Osteoblast (primary cell): ENCODE results near the gene PCGF1. TPM values are rescaled to one million over a fixed set of nuclear protein-coding genes. Genes with fewer than 3 reads are reported as not detected.

Experiments used
- DNase-seq: peaks from one replicate; pipeline ENCODE4 v3.0.0; 2011; ENCODE audit warnings: low spot score, mixed read lengths; ENCODE audit not compliant: insufficient read length; ENCODE audit errors: missing footprints
- H2AFZ ChIP-seq: 2 replicates; pipeline ENCODE4 v1.6.0; 2011; ENCODE audit warnings: mild to moderate bottlenecking, low read length
- H3K27ac ChIP-seq: 2 replicates; pipeline ENCODE4 v1.5.1; 2011; ENCODE audit warnings: mild to moderate bottlenecking, low read depth, low read length, moderate library complexity
- H3K27me3 ChIP-seq: 2 replicates; pipeline ENCODE4 v1.6.0; 2012; ENCODE audit warnings: mild to moderate bottlenecking, control low read depth, inconsistent platforms, low read length, moderate library complexity; ENCODE audit not compliant: insufficient read depth
- H3K36me3 ChIP-seq: 2 replicates; pipeline ENCODE4 v1.5.1; 2011; ENCODE audit warnings: mild to moderate bottlenecking, low read length, control low read depth, moderate library complexity; ENCODE audit not compliant: insufficient read depth
- H3K4me1 ChIP-seq: 2 replicates; pipeline ENCODE4 v1.5.1; 2011; ENCODE audit warnings: mild to moderate bottlenecking, low read length, control low read depth, moderate library complexity; ENCODE audit not compliant: insufficient read depth
- H3K4me2 ChIP-seq: 2 replicates; pipeline ENCODE4 v1.6.0; 2011; ENCODE audit warnings: mild to moderate bottlenecking, low read length; ENCODE audit not compliant: insufficient read depth
- H3K4me3 ChIP-seq: fragments of 200-600 bp; sonication (generic); 3 replicates; pipeline ENCODE4 v1.5.1; 2012; ENCODE audit warnings: mild to moderate bottlenecking, low read length, inconsistent platforms; ENCODE audit not compliant: insufficient read depth
- H3K79me2 ChIP-seq: 2 replicates; pipeline ENCODE4 v1.6.0; 2012; ENCODE audit warnings: mild to moderate bottlenecking, low read length, control low read depth, inconsistent platforms; ENCODE audit not compliant: insufficient read depth
- H3K9me3 ChIP-seq: 2 replicates; pipeline ENCODE4 v1.5.1; 2011; ENCODE audit warnings: low read depth, low read length, control low read depth
- H4K20me1 ChIP-seq: 2 replicates; pipeline ENCODE4 v1.6.0; 2012; ENCODE audit warnings: mild to moderate bottlenecking, low read length, control low read depth; ENCODE audit not compliant: insufficient read depth
- total RNA-seq: library from RNA; depleted of rRNA; stranded (reverse); fragments of >200 nt; gene quantifications from 2 replicates; pipeline ENCODE4 v1.2.3, GENCODE V29; 2012
- TF ChIP-seq, protein P1 (sequence below): IDR thresholded peaks from 2 replicates; pipeline ENCODE4 v1.5.1; 2011; ENCODE audit warnings: mild to moderate bottlenecking, low read depth, low read length, moderate library complexity; ENCODE audit errors: extremely low read depth

PCGF1 gene
- total RNA-seq, 1 donor: 22.4 TPM

DNA sequence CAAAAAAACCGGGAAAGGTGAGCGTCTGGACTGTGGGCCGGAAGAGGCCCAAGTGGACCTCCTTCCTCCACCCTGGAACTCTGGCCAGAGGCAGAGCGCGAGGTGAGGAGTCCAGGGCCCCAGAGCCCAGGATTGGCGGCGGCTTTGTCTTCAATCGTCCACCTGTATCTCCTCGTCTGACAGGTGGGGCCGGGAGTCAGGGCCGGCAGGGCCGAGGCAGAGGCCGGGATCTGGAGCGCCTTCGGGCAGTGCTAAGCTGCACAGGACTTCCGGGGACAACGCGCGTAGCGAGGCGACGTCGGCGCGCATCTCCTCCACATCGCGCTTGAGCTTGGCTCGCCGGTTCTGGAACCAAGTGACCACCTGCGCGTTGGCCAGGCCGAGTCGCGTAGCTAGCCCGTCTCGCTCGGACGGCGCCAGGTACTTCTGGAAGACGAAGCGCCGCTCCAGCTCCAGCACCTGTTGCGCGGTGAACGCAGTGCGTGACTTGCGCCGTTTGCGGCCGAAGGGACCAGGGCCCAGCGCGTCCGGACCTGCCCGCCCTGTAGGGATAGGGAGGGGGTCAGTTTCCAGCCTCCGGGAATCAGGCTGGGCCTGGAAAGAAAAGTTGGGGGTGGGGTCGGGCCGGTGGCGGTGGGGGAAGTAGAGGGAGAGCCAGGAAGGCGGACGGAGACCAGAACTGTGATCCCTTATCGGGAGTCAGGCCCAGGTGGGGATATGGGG lies 9.6 kb downstream of the PCGF1 start:
- Histone ChIP-seq H2AFZ (peak overlapping the region; percentile 65), H3K4me2 (peak overlapping the region; percentile 84), H3K4me1 (peaks cover 19% of the 10 kb centered on the region), H3K27me3 (no peaks in the 10 kb centered on the region), H3K4me3 (peak overlapping the region; percentile 75), H3K27ac (no peak overlapping the region), H3K79me2 (peaks cover 4% of the 10 kb centered on the region), H3K36me3 (peaks cover 13% of the 10 kb centered on the region), H4K20me1 (no peaks in the 10 kb centered on the region), H3K9me3 (no peaks in the 10 kb centered on the region)
- TF ChIP-seq, protein P1, sequence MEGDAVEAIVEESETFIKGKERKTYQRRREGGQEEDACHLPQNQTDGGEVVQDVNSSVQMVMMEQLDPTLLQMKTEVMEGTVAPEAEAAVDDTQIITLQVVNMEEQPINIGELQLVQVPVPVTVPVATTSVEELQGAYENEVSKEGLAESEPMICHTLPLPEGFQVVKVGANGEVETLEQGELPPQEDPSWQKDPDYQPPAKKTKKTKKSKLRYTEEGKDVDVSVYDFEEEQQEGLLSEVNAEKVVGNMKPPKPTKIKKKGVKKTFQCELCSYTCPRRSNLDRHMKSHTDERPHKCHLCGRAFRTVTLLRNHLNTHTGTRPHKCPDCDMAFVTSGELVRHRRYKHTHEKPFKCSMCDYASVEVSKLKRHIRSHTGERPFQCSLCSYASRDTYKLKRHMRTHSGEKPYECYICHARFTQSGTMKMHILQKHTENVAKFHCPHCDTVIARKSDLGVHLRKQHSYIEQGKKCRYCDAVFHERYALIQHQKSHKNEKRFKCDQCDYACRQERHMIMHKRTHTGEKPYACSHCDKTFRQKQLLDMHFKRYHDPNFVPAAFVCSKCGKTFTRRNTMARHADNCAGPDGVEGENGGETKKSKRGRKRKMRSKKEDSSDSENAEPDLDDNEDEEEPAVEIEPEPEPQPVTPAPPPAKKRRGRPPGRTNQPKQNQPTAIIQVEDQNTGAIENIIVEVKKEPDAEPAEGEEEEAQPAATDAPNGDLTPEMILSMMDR: no peak
- peak; percentile 71 for DNase-seq

DNA sequence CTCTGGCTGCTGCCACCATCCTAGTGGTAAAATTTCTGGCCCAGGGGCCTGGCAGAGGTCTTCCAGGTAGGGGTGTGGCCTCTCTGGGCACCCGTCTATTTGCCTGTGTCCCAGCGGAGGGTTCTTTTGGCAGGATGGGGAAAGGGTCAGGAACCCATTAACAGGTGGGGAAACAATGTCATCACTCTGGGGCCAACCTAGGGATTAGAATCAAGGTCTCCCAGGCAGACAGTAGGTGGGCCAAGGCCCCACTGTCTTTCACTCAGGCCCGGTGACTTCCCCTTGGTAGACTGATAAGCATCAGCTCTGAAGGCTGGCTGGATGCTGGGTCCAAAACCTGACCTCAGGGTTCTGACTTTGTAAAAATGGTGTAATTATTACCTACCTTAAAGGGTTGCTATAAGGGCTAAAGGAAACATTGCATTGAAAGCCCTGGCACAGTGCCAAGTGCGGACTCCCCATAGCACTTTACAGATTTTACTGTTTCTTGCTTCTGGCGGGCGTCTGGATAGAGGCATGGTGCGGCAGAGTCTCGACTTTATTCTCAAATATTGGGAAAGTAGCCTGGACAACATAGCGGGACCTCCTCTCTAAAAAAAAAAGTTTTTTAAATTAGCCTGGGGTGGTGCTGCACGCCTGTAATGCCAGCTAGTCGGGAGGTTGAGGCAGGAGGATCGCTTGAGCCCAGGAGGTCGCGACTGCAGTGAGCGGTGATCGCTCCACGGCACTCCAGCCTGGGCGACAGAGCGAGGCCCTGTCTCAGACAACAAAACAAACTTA lies 10.3 kb downstream of the PCGF1 start:
- H3K4me3 ChIP-seq: no peak overlapping the region
- H3K4me2 ChIP-seq: peak overlapping the region; percentile 84
- H3K36me3 ChIP-seq: peaks cover 21% of the 10 kb centered on the region
- no peak overlapping the region for H3K27ac ChIP-seq
- no peaks in the 10 kb centered on the region for H4K20me1 ChIP-seq
- H3K4me1 ChIP-seq: peaks cover 19% of the 10 kb centered on the region
- no peaks in the 10 kb centered on the region for H3K9me3 ChIP-seq
- peak overlapping the region; percentile 65 for H2AFZ ChIP-seq
- no peaks in the 10 kb centered on the region for H3K79me2 ChIP-seq
- no peaks in the 10 kb centered on the region for H3K27me3 ChIP-seq
- DNase-seq: peak; percentile 30
- TF ChIP-seq, protein P1: no peak

DNA sequence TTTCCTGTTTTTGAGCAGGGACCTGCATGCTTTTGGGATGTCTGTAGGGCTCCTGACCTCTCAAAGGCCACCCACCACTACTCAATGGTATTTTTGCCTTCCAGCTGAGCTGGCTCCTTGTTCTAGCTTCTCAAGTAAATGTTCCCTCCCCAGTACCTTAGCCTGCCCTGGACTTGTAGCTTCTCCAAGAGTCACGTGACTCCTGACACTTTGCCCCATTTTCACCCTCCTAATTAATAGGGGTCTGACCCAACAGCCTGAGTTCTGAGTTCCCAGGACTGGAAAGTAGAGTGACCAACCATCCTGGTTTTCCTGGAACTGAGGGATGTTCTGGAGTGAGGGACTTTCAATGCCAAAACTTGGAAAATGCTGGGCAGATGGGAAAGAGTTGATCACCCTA lies 12.1 kb downstream of the PCGF1 start:
- Histone ChIP-seq H4K20me1 (no peaks in the 10 kb centered on the region), H3K36me3 (peaks cover 37% of the 10 kb centered on the region), H3K79me2 (no peaks in the 10 kb centered on the region), H3K4me2 (no peak overlapping the region), H3K9me3 (no peaks in the 10 kb centered on the region), H3K4me1 (peaks cover 19% of the 10 kb centered on the region), H3K27ac (no peak overlapping the region), H3K4me3 (no peak overlapping the region), H2AFZ (no peak overlapping the region), H3K27me3 (no peaks in the 10 kb centered on the region)
- TF ChIP-seq, protein P1: no peak
- DNase-seq: no peak

DNA sequence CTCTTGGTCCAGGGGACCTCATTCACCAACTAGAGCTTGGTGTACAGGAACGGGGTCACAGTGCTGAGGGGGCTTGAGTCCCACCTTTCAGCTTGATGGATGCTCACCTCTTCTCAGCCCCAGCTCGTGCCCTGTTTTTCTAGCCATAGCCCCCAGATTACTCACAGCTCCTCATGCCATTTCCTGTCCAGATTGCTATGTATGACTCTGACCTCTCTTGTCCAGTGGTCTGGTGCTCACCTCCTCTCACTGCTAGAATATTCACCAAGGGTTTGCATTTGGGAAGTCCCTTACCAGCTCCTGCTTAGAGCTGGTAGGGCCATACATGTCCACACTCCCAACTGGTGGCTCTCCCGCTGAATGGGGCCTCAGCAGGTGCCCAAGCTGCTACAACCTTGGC lies 13.9 kb downstream of the PCGF1 start:
- no peak overlapping the region for H3K4me3 ChIP-seq
- no peak overlapping the region for H3K27ac ChIP-seq
- H3K79me2 ChIP-seq: peaks cover 11% of the 10 kb centered on the region
- no peaks in the 10 kb centered on the region for H3K27me3 ChIP-seq
- H3K36me3 ChIP-seq: peaks cover 41% of the 10 kb centered on the region
- H4K20me1 ChIP-seq: no peaks in the 10 kb centered on the region
- no peak overlapping the region for H3K4me2 ChIP-seq
- TF ChIP-seq, protein P1: no peak
- H3K4me1 ChIP-seq: peaks cover 22% of the 10 kb centered on the region
- peak; percentile 44 for DNase-seq
- H2AFZ ChIP-seq: no peak overlapping the region
- no peaks in the 10 kb centered on the region for H3K9me3 ChIP-seq
